ENCODE measurements around the gene EXOSC5. TPM values are rescaled to one million over a fixed set of nuclear protein-coding genes. Genes with fewer than 3 reads are reported as not detected.

Gene EXOSC5
- total and polyA plus RNA-seq, 7 donors: 6.6 to 32.7 (median 15.6) TPM

DNA sequence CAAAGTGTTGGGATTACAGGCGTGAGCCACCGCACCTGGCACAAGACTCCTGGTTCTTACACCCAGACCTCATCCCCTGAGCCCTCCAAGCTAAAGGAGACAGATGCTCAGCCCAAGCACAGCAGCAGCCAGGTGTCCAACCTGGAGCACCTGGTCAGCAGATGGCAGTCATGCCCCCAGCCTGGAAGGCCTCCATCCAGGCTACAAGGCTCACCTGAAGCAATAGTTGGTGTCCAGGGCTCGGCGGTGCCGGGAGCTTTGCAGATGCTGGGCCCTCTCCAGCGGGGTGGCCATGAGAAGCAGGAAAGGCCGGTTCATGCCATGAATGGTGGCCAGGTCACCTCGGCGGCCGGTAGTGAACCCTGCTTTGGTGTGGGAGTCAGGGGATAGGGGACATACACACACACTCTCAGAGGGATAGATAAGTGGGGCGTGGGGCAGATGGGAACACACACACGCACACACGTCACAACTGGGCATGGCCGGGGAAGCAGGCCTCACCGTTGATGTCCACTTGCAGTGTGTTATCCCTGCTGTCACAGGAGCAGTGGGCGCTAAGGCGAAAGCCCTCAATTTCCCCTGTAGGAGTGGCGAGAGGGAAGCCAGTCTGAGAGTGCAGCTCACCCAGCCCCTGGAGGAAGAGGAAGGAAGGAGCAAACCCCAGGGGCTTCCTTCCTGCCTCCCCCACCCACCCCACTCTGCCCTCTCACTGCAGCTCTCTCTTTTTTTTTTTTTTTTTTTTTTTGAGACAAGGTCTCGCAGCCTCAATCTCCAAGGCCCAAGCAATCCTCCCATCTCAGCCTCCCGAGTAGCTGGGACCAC lies 55.3 kb downstream of the EXOSC5 start:
- H3K4me1 ChIP-seq: no peaks in the 10 kb centered on the region
- H3K27ac ChIP-seq: no peak overlapping the region
- H3K36me3 ChIP-seq: peaks cover 4 to 88% (median 24%) of the 10 kb centered on the region in 4 donors
- H3K27me3 ChIP-seq: no peaks in the 10 kb centered on the region
- WGBS, 2 donors: 65 to 73% methylated on average over 20 of the region's 20 CpGs
- intact Hi-C loops (cut with DNase I): no loop called here
- H3K4me3 ChIP-seq: no peak overlapping the region
- H3K9me3 ChIP-seq: no peaks in the 10 kb centered on the region
- no peak for TF ChIP-seq POLR2A (IDR thresholded peaks at IDR 0.05)
- no peak for DNase-seq

DNA sequence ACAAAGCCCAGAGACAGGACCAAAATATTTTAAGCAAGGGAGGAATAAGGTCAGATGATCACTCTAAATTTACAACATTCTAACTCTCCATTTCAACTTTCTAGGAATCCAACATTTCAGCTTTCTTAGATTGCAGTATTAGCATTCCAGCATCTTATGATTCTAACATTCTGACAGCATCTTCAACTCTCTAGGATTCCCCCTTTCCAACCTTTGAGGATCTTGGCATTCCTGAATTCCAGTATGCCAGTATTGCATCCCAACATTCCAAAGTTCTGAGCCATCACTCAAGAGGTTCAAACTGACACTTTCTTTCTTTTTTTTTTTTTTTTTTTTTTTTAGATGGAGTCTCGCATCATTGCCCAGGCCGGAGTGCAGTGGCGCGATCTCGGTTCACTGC lies 57.2 kb downstream of the EXOSC5 start:
- H3K4me3 ChIP-seq: no peak overlapping the region
- TF ChIP-seq POLR2AphosphoS5 (IDR thresholded peaks at IDR 0.05): no peak
- TF ChIP-seq, protein P1, sequence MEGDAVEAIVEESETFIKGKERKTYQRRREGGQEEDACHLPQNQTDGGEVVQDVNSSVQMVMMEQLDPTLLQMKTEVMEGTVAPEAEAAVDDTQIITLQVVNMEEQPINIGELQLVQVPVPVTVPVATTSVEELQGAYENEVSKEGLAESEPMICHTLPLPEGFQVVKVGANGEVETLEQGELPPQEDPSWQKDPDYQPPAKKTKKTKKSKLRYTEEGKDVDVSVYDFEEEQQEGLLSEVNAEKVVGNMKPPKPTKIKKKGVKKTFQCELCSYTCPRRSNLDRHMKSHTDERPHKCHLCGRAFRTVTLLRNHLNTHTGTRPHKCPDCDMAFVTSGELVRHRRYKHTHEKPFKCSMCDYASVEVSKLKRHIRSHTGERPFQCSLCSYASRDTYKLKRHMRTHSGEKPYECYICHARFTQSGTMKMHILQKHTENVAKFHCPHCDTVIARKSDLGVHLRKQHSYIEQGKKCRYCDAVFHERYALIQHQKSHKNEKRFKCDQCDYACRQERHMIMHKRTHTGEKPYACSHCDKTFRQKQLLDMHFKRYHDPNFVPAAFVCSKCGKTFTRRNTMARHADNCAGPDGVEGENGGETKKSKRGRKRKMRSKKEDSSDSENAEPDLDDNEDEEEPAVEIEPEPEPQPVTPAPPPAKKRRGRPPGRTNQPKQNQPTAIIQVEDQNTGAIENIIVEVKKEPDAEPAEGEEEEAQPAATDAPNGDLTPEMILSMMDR (IDR thresholded peaks at IDR 0.05): no peak
- TF ChIP-seq POLR2A (IDR thresholded peaks at IDR 0.05): no peak
- WGBS, 2 donors: 93 to 94% methylated on average over 5 of the region's 5 CpGs
- peaks cover 3 to 87% (median 22%) of the 10 kb centered on the region in 4 donors for H3K36me3 ChIP-seq
- intact Hi-C loops (cut with DNase I): no loop called here
- no peaks in the 10 kb centered on the region for H3K27me3 ChIP-seq
- no peak overlapping the region for H3K27ac ChIP-seq
- no peaks in the 10 kb centered on the region for H3K9me3 ChIP-seq
- no peak for DNase-seq
- no peaks in the 10 kb centered on the region for H3K4me1 ChIP-seq

Small RNAs within 50 kb of the gene (small RNA-seq; reads per million reads assigned to genes)
- gene RF00017: 0 reads per million in 3 donors

Other genes starting within 250 kb of the EXOSC5 start
- gene CYP2S1, start 204.1 kb downstream of the EXOSC5 start, total RNA-seq: 1 to 10 TPM in 2 of 4 donors, under 1 TPM in 2; 0.41 to 1.4 (median 0.80) TPM
- 10 to 100 TPM in 1 of 3 donors, 1 to 10 TPM in 2; 6.0 to 18.6 (median 8.6) TPM for gene CYP2S1, start 204.1 kb downstream of the EXOSC5 start, polyA plus RNA-seq
- gene AXL, start 178.1 kb downstream of the EXOSC5 start, total RNA-seq: 100 to 1,000 TPM in 1 of 4 donors, 10 to 100 TPM in 3; 85.9 to 108 (median 95.4) TPM
- gene AXL, start 178.1 kb downstream of the EXOSC5 start, polyA plus RNA-seq: 10 to 100 TPM in 1 of 3 donors, 1 to 10 TPM in 2; 5.4 to 10.7 (median 7.4) TPM
- gene HNRNPUL1, start 133.0 kb downstream of the EXOSC5 start, total RNA-seq: 100 to 1,000 TPM; 120 to 153 (median 130) TPM
- gene HNRNPUL1, start 133.0 kb downstream of the EXOSC5 start, polyA plus RNA-seq: 100 to 1,000 TPM in 1 of 3 donors, 10 to 100 TPM in 2; 61.9 to 133 (median 65.0) TPM
- gene CCDC97, start 87.2 kb downstream of the EXOSC5 start, total RNA-seq: 10 to 100 TPM in 1 of 4 donors, 1 to 10 TPM in 3; 8.7 to 16.6 (median 9.2) TPM
- gene CCDC97, start 87.2 kb downstream of the EXOSC5 start, polyA plus RNA-seq: 10 to 100 TPM; 11.3 to 23.1 (median 15.6) TPM
- 10 to 100 TPM; 16.4 to 27.1 (median 18.1) TPM for gene TGFB1, start 43.4 kb downstream of the EXOSC5 start, total RNA-seq
- gene TGFB1, start 43.4 kb downstream of the EXOSC5 start, polyA plus RNA-seq: 10 to 100 TPM in 1 of 3 donors, 1 to 10 TPM in 2; 6.5 to 25.0 (median 7.2) TPM
- 10 to 100 TPM in 3 of 4 donors, 1 to 10 TPM in 1; 7.5 to 14.5 (median 13.6) TPM for gene B9D2, start 33.2 kb downstream of the EXOSC5 start, total RNA-seq
- 10 to 100 TPM in 1 of 3 donors, 1 to 10 TPM in 2; 7.2 to 10.1 (median 8.4) TPM for gene B9D2, start 33.2 kb downstream of the EXOSC5 start, polyA plus RNA-seq
- gene TMEM91, start 20.8 kb downstream of the EXOSC5 start, total RNA-seq: 10 to 100 TPM; 13.6 to 47.1 (median 22.6) TPM
- 1 to 10 TPM in 2 of 3 donors, under 1 TPM in 1; 0.46 to 9.6 (median 5.8) TPM for gene TMEM91, start 20.8 kb downstream of the EXOSC5 start, polyA plus RNA-seq
- 10 to 100 TPM; 29.6 to 35.7 (median 33.6) TPM for gene BCKDHA, start 459 bp upstream of the EXOSC5 start, total RNA-seq
- gene BCKDHA, start 459 bp upstream of the EXOSC5 start, polyA plus RNA-seq: 10 to 100 TPM; 19.0 to 32.9 (median 31.2) TPM
- 1 to 10 TPM; 2.8 to 8.0 (median 5.0) TPM for gene B3GNT8, start 30.0 kb upstream of the EXOSC5 start, total RNA-seq
- 10 to 100 TPM; 16.8 to 49.2 (median 28.8) TPM for gene B3GNT8, start 30.0 kb upstream of the EXOSC5 start, polyA plus RNA-seq
- gene DMAC2, start 42.6 kb upstream of the EXOSC5 start, total RNA-seq: 10 to 100 TPM; 33.9 to 46.3 (median 41.0) TPM
- 10 to 100 TPM; 40.8 to 58.0 (median 45.7) TPM for gene DMAC2, start 42.6 kb upstream of the EXOSC5 start, polyA plus RNA-seq
- gene ERICH4, start 45.8 kb upstream of the EXOSC5 start, total RNA-seq: not detected
- not detected for gene ERICH4, start 45.8 kb upstream of the EXOSC5 start, polyA plus RNA-seq
- gene CEACAM21, start 178.8 kb upstream of the EXOSC5 start, total RNA-seq: 1 to 10 TPM in 3 of 4 donors, not detected in 1; 1.5 to 4.3 (median 2.2) TPM
- 10 to 100 TPM in 1 of 3 donors, not detected in 2; 11.9 TPM for gene CEACAM21, start 178.8 kb upstream of the EXOSC5 start, polyA plus RNA-seq
- gene CEACAM4, start 229.7 kb upstream of the EXOSC5 start, total RNA-seq: 1 to 10 TPM in 2 of 4 donors, not detected in 2; 1.9 to 3.6 TPM
- 1 to 10 TPM in 1 of 3 donors, not detected in 2; 1.6 TPM for gene CEACAM4, start 229.7 kb upstream of the EXOSC5 start, polyA plus RNA-seq

Measured in sigmoid colon (tissue), 7 donors.